SK-N-SH (cell line): ENCODE data around the gene EME2.

Source experiments
- EP300 ChIP-seq, 2 experiments: IDR thresholded peaks; 2 replicates each; pipeline versions ENCODE4 v1.4.0 to v1.6.1; 2012; ENCODE audit warnings: borderline replicate concordance in 1 of 2, low read depth in 1 of 2, low read length in 1 of 2
- EZH2phosphoT487 ChIP-seq: fragments of 200-600 bp; sonication (generic); IDR thresholded peaks from 2 replicates; pipeline ENCODE4 v1.6.1; 2017; ENCODE audit warnings: low read depth, mixed run types, mild to moderate bottlenecking, antibody characterized with exemption, moderate library complexity, borderline replicate concordance
- REST ChIP-seq: IDR thresholded peaks from 2 replicates; pipeline ENCODE4 v1.6.1; 2012; ENCODE audit warnings: mild to moderate bottlenecking, low read depth, low read length, moderate library complexity
- TF ChIP-seq, protein P1 (sequence below): fragments of 200-600 bp; sonication (generic); IDR thresholded peaks from 2 replicates; pipeline ENCODE4 v1.6.1; 2017; ENCODE audit warnings: antibody characterized with exemption, mild to moderate bottlenecking, moderate library complexity

DNA sequence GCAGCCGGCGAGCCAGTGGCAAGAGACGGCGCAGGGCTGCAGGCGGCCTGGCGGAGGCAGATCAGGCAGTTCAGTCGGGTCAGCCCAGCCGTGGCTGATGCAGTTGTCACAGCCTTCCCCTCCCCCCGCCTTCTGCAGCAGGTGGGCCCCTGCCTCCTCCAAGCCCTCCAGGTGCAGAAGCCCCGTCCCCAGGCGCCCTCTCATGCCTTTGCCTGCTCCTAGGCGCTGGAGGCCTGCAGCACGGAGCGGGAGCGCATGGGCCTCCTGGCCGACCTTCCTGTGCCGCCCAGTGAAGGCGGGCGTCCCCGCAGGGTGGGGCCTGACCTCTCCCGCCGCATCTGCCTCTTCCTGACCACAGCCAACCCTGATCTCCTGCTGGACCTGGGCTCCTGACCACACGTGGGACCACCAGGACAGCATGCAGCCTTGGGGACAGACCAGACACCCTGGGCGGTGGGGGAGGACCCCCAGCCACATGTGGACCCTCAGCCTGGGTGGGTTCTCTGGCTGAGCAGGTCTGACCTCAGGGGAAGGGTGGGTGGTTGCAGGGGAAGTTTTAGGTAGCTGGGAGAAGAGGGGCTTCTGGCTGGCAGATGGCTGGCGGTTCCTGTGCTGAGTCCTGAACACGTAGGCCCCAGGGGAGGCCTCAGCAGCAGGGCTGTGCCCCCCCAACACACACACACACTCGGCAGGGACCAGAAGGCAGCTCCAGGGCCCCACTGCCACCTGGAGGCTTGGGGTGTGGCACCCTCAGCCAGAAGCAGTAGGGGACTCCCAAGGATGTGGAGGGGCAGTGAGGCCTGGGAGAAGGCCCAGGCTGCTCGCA is 3.4 kb downstream of the EME2 start:
- TF ChIP-seq EZH2phosphoT487: no peak
- no peak for TF ChIP-seq EP300 (IDR thresholded peaks at IDR 0.05; ENCODE audit: borderline replicate concordance in 1 of 2, low read depth in 1 of 2, low read length in 1 of 2)
- TF ChIP-seq REST: no peak
- TF ChIP-seq, protein P1, sequence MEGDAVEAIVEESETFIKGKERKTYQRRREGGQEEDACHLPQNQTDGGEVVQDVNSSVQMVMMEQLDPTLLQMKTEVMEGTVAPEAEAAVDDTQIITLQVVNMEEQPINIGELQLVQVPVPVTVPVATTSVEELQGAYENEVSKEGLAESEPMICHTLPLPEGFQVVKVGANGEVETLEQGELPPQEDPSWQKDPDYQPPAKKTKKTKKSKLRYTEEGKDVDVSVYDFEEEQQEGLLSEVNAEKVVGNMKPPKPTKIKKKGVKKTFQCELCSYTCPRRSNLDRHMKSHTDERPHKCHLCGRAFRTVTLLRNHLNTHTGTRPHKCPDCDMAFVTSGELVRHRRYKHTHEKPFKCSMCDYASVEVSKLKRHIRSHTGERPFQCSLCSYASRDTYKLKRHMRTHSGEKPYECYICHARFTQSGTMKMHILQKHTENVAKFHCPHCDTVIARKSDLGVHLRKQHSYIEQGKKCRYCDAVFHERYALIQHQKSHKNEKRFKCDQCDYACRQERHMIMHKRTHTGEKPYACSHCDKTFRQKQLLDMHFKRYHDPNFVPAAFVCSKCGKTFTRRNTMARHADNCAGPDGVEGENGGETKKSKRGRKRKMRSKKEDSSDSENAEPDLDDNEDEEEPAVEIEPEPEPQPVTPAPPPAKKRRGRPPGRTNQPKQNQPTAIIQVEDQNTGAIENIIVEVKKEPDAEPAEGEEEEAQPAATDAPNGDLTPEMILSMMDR: no peak
